ENCODE measurements around the gene ZNF346. TPM values are rescaled to one million over a fixed set of nuclear protein-coding genes. Genes with fewer than 3 reads are reported as not detected.

The ZNF346 gene
- total RNA-seq, 1 experiment from 2014 or later, result 9.0 TPM

DNA sequence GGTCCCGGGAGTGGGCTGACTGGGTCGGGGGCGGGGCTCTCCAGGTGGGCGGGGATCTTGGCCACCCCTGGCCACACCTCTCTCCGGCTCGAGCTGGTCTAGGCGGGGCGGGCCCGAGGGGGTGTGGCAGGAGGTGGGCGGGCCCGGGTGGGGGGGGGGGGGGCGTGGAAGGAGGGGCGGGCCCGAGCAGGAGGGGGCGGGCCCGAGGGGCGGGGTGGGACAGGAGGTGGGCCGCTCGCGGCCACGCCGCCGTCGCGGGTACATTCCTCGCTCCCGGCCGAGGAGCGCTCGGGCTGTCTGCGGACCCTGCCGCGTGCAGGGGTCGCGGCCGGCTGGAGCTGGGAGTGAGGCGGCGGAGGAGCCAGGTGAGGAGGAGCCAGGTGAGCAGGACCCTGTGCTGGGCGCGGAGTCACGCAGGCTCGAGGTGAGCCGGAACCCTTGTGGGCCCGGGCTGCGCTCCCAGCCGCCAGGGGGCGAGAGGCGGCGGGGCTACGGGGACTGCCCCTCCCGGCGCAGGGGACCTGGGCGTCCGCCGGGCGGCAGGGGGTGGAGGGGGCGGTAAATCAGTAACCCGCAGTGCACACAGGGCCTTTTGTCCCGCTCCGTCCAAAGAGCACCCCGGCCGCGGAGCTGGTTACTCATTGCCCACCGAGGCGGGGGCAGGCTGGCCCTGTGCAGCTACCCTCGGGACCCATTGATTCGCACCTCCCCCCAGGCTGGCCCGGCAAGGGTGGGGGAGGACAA, 64.3 kb downstream of the ZNF346 start, which contains the start of gene FGFR4:
Gene FGFR4, plus strand, starts transcription at position 262 of the 744 bp plus-strand sequence. CDS start 2,688 bp downstream, outside the sequence.
- DNase-seq (ENCODE audit: low read depth, low spot score), result peak; percentile 76
- in situ Hi-C loops (cut with HindIII; ENCODE audit: low pct_unique_long_range_greater_than_20kb, low sequenced_read_pairs), result no loop called here

DNA sequence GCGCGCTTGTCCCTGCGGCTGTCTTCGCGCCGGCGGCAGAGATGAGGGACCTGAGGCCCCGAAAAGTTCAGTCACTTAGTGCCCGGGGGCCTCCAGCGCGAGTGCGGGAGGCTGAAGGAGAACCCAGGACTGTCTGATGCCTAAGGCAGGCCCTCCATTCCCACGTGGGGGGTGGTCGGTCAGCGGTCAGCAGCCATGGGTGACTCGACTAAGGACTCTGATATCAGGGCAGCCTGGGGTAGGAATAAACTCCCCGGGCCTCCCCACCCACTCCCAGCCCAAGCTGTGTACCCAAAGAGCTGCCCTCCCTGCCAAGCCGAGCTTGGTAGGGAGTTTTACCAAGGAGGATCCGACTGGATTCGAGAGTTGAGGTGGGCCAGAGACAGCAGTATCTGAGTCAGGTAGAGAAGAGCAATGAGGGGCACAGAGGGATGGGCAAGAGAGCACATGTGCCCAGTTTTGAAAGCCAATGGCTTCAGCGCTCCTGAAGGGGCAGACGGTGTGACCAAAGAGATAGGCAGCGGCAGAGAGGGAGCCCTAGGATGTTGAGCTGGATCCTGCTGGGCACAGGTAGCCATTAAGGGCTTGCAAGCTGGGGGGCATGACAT, 65.0 kb downstream of the ZNF346 start:
- in situ Hi-C loops (cut with HindIII; ENCODE audit: low pct_unique_long_range_greater_than_20kb, low sequenced_read_pairs), result no loop called here

DNA sequence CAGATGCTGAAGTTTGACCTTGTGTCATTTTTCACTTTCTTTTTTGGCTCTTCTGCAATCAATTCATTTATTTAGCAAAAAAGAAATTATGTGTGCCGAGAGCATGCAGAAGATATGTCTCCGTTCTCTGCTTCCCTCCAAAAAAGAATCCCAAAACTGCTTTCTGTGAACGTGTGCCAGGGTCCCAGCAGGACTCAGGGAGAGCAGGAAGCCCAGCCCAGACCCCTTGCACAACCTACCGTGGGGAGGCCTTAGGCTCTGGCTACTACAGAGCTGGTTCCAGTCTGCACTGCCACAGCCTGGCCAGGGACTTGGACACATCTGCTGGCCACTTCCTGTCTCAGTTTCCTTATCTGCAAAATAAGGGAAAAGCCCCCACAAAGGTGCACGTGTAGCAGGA, 66.6 kb downstream of the ZNF346 start:
- DNase-seq (ENCODE audit: low read depth, low spot score), result no peak
- in situ Hi-C loops (cut with HindIII; ENCODE audit: low pct_unique_long_range_greater_than_20kb, low sequenced_read_pairs), result no loop called here

More for the DNA sequence above, 65.0 kb downstream of the ZNF346 start:
- DNase-seq (ENCODE audit: low read depth, low spot score), result no peak

DNA sequence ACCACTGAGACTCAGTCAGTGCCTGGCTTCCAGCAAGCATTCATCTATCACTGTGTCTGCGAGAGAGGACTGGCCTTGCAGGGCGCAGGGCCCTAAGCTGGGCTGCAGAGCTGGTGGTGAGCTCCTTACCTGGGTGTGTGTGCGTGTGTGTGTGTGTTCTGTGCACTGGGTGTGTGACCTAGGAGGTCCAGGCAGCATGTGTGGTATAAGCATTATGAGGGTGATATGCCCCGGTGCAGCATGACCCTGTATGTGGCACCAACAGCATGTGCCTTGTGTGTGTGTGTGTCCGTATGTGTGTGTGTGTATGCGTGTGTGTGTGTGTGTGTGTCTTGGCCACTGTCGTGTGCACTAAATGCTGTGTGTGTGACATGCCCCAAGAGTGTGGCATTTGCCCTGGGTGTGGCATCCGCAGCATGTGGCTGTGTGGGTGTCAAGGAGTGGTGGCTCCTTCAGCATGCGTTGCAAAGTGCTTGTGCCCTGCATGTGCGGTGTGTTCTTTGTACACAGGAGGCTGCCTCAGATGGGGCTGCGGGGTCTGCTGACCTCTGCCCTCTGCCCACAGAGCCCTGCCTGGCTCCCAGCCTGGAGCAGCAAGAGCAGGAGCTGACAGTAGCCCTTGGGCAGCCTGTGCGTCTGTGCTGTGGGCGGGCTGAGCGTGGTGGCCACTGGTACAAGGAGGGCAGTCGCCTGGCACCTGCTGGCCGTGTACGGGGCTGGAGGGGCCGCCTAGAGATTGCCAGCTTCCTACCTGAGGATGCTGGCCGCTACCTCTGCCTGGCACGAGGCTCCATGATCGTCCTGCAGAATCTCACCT, 67.5 kb downstream of the ZNF346 start:
- no peak for DNase-seq (ENCODE audit: low read depth, low spot score)
- in situ Hi-C loops (cut with HindIII; ENCODE audit: low pct_unique_long_range_greater_than_20kb, low sequenced_read_pairs), result no loop called here

DNA sequence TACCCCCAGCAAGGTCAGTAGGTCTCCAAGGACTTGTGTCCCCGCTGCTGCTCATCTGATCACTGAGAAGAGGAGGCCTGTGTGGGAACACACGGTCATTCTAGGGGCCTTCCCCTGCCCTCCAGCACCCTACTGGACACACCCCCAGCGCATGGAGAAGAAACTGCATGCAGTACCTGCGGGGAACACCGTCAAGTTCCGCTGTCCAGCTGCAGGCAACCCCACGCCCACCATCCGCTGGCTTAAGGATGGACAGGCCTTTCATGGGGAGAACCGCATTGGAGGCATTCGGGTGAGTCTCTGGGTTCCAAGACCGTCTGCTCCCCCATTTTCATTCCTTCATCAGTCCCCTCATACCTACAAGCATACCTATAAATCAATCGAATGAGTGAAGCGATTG, 68.3 kb downstream of the ZNF346 start:
- in situ Hi-C loops (cut with HindIII; ENCODE audit: low pct_unique_long_range_greater_than_20kb, low sequenced_read_pairs), result no loop called here
- no peak for DNase-seq (ENCODE audit: low read depth, low spot score)

DNA sequence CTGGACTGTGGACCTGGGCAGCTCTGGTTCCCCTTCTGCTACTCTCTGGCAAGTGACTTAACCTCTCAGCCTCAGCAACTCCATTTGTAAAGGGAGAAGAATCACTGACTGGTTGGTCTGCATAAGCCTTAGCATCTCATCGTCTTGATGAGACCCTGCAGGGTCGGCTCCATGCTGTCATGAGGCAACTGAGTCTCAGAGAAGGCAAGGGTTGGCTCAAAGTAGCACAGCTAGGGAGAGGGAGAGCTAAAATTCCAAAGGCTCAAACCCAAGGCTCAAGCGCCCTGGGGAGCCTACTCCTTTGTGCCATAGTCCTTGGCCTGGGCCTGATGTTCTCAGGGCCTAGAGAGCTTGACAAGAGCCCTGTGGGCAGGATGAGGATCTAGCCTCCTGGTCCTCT, 68.7 kb downstream of the ZNF346 start:
- in situ Hi-C loops (cut with HindIII; ENCODE audit: low pct_unique_long_range_greater_than_20kb, low sequenced_read_pairs), result no loop called here
- no peak for DNase-seq (ENCODE audit: low read depth, low spot score)

DNA sequence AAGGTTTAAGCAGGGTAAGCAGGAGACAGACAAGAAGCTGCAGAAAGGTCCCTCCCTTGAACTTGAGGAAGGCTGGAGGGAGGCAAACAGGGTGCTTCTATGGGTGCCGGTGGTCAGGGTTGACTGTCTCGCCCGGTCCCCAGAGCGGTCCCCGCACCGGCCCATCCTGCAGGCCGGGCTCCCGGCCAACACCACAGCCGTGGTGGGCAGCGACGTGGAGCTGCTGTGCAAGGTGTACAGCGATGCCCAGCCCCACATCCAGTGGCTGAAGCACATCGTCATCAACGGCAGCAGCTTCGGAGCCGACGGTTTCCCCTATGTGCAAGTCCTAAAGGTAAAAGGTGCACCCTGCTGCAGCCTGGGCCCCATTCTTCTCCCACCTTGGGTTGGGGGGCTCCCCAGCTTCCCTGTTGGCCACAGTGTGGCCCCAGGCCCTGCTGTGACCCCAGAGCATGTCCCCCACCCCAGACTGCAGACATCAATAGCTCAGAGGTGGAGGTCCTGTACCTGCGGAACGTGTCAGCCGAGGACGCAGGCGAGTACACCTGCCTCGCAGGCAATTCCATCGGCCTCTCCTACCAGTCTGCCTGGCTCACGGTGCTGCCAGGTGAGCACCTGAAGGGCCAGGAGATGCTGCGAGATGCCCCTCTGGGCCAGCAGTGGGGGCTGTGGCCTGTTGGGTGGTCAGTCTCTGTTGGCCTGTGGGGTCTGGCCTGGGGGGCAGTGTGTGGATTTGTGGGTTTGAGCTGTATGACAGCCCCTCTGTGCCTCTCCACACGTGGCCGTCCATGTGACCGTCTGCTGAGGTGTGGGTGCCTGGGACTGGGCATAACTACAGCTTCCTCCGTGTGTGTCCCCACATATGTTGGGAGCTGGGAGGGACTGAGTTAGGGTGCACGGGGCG, 69.9 kb downstream of the ZNF346 start:
- DNase-seq (ENCODE audit: low read depth, low spot score), result no peak
- in situ Hi-C loops (cut with HindIII; ENCODE audit: low pct_unique_long_range_greater_than_20kb, low sequenced_read_pairs), result no loop called here

DNA sequence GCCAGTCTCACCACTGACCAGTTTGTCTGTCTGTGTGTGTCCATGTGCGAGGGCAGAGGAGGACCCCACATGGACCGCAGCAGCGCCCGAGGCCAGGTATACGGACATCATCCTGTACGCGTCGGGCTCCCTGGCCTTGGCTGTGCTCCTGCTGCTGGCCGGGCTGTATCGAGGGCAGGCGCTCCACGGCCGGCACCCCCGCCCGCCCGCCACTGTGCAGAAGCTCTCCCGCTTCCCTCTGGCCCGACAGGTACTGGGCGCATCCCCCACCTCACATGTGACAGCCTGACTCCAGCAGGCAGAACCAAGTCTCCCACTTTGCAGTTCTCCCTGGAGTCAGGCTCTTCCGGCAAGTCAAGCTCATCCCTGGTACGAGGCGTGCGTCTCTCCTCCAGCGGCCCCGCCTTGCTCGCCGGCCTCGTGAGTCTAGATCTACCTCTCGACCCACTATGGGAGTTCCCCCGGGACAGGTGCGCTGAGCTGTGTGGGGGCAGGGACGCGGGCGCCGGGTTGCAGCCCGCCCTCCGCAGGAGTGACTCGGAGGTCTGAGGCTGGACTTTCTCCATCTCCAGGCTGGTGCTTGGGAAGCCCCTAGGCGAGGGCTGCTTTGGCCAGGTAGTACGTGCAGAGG, 70.7 kb downstream of the ZNF346 start:
- DNase-seq (ENCODE audit: low read depth, low spot score), result no peak
- in situ Hi-C loops (cut with HindIII; ENCODE audit: low pct_unique_long_range_greater_than_20kb, low sequenced_read_pairs), result no loop called here

DNA sequence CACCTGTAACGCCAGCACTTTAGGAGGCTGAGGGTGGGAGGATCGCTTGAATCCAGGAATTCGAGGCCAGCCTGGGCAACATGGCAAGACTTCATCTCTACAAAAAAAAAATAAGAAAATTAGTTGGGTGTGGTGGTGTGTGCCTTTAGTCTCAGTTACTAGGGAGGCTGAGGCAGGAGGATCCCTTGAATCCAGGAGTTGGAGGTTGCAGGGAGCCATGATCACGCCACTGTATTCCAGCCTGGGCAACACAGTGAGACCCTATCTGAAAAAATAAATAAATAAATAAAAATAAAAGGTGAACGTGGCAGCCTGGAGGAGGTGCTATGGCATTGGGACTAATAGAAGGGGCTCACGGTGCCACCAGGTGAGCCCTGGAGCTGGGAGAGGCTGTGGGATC, 71.3 kb downstream of the ZNF346 start:
- DNase-seq (ENCODE audit: low read depth, low spot score), result no peak
- in situ Hi-C loops (cut with HindIII; ENCODE audit: low pct_unique_long_range_greater_than_20kb, low sequenced_read_pairs), result no loop called here

DNA sequence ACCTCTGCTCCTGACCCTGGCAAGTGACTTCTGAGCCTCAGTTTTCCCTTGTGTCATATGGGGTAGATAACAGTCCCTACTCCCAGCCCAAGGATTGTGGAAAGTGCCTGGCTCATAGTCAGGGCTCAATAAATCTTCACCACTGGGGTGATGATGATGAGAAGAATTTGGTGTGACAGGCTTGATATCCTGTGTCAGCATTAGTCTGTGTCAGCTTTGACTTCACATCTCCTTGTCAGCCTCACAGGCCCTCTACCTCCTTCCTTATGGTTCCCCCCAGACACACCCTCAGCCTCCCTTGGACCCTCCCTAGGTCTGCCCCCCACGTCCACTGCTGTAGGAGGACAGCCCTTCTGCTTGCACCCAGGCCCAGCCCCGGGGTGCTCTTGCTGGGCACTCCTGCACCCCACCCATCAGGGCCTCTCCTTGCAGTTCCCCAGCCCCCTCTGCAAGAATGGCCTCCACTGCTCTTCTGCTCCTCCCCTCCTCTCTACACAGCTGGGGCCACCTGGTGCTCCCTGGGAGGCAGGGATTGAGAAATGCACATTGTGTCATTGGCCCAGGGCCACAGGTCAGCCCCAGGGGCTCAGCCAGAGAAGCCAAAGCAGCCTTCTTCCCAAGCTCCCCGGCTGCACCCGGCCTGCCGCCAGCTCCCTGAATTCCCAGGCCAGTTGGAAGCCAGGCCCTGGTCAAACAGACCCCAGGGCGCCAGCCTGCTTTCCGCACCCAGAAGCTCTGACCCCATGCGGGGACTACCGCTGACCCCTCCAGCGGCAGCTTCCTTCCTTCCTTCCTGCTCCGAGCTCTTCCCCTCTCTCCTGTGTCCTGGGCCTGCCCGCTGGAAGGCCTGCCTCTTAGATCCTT, 72.0 kb downstream of the ZNF346 start:
- no peak for DNase-seq (ENCODE audit: low read depth, low spot score)
- in situ Hi-C loops (cut with HindIII; ENCODE audit: low pct_unique_long_range_greater_than_20kb, low sequenced_read_pairs), result no loop called here

DNA sequence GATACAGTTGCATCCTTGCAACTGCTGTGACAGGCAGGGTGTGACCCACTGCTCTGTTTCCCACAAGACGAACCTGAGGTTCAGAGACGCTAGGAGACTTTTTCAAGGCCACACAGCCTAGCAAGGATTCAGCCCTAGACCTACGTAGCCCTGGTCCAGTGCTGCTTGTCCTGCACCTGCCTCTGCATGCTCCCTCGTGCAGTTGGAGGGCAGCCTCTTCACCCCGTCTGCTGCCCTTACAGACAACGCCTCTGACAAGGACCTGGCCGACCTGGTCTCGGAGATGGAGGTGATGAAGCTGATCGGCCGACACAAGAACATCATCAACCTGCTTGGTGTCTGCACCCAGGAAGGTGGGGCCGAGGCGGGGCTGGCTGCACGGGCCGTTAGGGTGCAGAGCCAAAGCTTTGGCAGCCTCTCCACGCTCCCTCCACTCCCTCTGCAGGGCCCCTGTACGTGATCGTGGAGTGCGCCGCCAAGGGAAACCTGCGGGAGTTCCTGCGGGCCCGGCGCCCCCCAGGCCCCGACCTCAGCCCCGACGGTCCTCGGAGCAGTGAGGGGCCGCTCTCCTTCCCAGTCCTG, 72.7 kb downstream of the ZNF346 start:
- DNase-seq (ENCODE audit: low read depth, low spot score), result no peak
- in situ Hi-C loops (cut with HindIII; ENCODE audit: low pct_unique_long_range_greater_than_20kb, low sequenced_read_pairs), result no loop called here

DNA sequence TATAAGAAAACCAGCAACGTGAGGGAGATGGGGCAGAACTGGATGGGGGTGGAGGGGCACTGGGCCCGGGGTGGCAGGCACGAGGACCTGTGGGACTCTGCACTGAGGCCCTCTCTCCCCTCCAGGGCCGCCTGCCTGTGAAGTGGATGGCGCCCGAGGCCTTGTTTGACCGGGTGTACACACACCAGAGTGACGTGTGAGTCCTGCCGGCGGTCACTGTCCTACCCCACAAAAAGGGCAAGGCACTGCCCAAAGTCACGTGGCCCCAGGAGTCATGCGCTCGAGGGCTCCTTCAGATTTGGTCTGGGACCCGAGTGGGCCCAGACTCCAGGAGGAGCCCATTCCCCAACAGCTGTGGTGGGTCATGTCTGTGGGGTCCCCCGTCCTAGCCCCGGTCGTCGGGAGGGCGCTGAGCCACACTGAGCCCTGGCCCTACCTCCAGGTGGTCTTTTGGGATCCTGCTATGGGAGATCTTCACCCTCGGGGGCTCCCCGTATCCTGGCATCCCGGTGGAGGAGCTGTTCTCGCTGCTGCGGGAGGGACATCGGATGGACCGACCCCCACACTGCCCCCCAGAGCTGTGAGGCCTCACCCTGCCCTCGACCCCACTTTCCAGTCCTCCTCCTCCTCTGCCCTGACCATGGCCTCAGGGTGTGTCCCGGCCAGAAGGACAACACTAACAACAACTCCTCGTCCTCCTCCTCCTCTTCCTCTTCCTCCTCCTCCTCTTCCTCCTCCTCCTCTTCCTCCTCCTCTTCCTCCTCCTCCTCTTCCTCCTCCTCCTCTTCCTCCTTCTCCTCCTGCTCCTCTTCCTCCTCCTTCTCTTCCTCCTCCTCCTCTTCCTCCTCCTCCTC, 73.9 kb downstream of the ZNF346 start:
- DNase-seq (ENCODE audit: low read depth, low spot score), result no peak
- in situ Hi-C loops (cut with HindIII; ENCODE audit: low pct_unique_long_range_greater_than_20kb, low sequenced_read_pairs), result no loop called here

DNA sequence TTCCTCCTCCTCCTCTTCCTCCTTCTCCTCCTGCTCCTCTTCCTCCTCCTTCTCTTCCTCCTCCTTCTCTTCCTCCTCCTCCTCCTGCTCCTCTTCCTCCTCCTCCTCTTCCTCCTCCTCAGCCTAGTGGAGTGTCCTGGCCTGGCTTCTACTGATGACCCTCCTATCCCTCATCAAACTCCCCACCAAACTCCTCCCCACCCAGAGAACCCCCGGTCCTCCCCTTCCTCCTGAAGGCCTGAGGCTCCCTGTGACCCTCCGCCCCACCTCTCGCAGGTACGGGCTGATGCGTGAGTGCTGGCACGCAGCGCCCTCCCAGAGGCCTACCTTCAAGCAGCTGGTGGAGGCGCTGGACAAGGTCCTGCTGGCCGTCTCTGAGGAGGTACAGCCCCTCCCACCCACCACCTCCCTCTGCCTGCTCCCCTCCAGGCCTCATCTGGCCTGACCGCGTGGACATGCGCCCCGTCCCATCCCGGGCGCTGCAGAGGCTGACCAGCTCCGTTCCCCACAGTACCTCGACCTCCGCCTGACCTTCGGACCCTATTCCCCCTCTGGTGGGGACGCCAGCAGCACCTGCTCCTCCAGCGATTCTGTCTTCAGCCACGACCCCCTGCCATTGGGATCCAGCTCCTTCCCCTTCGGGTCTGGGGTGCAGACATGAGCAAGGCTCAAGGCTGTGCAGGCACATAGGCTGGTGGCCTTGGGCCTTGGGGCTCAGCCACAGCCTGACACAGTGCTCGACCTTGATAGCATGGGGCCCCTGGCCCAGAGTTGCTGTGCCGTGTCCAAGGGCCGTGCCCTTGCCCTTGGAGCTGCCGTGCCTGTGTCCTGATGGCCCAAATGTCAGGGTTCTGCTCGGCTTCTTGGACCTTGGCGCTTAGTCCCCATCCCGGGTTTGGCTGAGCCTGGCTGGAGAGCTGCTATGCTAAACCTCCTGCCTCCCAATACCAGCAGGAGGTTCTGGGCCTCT, 74.8 kb downstream of the ZNF346 start:
- DNase-seq (ENCODE audit: low read depth, low spot score), result no peak
- in situ Hi-C loops (cut with HindIII; ENCODE audit: low pct_unique_long_range_greater_than_20kb, low sequenced_read_pairs), result no loop called here

DNA sequence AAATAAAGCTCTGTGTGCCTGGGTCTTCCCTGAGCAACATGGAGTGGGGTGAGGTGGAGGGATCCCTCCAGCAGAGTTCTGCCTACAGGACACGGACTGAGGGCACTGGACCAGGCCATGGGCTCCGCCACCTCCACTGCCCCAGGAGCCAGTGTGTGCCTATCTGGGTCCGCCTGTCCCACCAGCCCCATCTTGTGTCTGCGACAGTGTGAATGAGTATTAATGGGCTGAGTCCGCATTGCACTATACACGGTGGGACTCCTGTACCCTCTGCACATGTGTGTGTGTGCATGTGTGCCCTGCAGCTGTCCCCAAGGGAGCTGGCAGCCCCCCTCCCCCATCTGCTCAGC, 75.6 kb downstream of the ZNF346 start:
- DNase-seq (ENCODE audit: low read depth, low spot score), result no peak
- in situ Hi-C loops (cut with HindIII; ENCODE audit: low pct_unique_long_range_greater_than_20kb, low sequenced_read_pairs), result no loop called here

Data from SK-MEL-5 (cell line).